Activated naive CD8-positive, alpha-beta T cell treated with anti-CD3 and anti-CD28 coated beads, Interleukin-2, amount 50 U/mL, for 24 hours (primary cell): ENCODE measurements around the gene RUFY1.
"Not testable (repeated sequence)": the region's sequence is repeated elsewhere in the genome, so short reads cannot be mapped to it uniquely, and the experiment has no call there.

Experiments used
- ATAC-seq: fragments of 150-1000 bp; cut with Tn5 transposase; one replicate; pipeline ENCODE4 v1.10.0; 2021
- DNase-seq: peaks from one replicate; pipeline ENCODE4 v3.0.0; 2021
- H3K27ac Mint-ChIP-seq: one replicate; pipeline ENCODE4 v1.8.0; 2021; ENCODE audit warnings: mild to moderate bottlenecking, mixed read lengths
- H3K27me3 Mint-ChIP-seq: one replicate; pipeline ENCODE4 v1.8.0; 2021; ENCODE audit warnings: mixed read lengths
- H3K36me3 Mint-ChIP-seq: one replicate; pipeline ENCODE4 v1.8.0; 2021; ENCODE audit warnings: low read depth, mixed read lengths
- H3K4me1 Mint-ChIP-seq: one replicate; pipeline ENCODE4 v1.8.0; 2021; ENCODE audit warnings: mixed read lengths
- H3K4me3 Mint-ChIP-seq: one replicate; pipeline ENCODE4 v1.8.0; 2021; ENCODE audit warnings: mild to moderate bottlenecking, moderate library complexity, mixed read lengths
- H3K9me3 Mint-ChIP-seq: one replicate; pipeline ENCODE4 v1.8.0; 2021; ENCODE audit warnings: mixed read lengths

RUFY1 gene, protein sequence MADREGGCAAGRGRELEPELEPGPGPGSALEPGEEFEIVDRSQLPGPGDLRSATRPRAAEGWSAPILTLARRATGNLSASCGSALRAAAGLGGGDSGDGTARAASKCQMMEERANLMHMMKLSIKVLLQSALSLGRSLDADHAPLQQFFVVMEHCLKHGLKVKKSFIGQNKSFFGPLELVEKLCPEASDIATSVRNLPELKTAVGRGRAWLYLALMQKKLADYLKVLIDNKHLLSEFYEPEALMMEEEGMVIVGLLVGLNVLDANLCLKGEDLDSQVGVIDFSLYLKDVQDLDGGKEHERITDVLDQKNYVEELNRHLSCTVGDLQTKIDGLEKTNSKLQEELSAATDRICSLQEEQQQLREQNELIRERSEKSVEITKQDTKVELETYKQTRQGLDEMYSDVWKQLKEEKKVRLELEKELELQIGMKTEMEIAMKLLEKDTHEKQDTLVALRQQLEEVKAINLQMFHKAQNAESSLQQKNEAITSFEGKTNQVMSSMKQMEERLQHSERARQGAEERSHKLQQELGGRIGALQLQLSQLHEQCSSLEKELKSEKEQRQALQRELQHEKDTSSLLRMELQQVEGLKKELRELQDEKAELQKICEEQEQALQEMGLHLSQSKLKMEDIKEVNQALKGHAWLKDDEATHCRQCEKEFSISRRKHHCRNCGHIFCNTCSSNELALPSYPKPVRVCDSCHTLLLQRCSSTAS

GRCh38 chr5:179550511-179551342, at the start of gene RUFY1:
Gene RUFY1 (plus strand): TSS chr5:179550554. CDS start chr5:179550570, 16 bp downstream.
- Mint-ChIP-seq H3K9me3 (no peaks in the 10 kb centered on the region), H3K4me3 (peak within 1 kb of the TSS; percentile 95), H3K4me1 (peaks cover 39% of the 10 kb centered on the region), H3K36me3 (peaks cover 14% of the 10 kb centered on the region), H3K27ac (peak within 1 kb of the TSS; percentile 99), H3K27me3 (no peaks in the 10 kb centered on the region)
- ATAC-seq (peak; percentile 81), DNase-seq (peak; percentile 86)

DNA sequence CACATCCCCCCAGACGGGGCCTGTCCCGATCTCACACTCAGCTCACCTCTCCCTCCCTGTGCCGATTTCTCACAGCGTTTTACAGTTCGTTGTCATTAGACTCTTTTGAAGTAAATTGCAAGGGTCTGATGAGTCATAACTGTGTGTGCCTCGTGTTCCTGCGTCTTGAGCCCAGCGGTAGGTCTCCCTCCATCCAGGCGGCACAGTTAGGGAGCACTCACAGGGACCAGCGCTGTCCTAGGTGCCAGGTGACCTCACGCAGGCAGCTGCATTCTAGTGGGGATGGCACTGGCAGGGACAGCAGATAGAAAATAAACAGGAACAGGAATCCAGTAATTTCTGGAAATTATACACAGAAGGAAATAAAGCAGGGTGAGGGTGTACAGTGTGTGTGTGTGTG, 48.4 kb upstream of the RUFY1 start:
- H3K4me3 Mint-ChIP-seq, H3K27ac Mint-ChIP-seq, H3K36me3 Mint-ChIP-seq, DNase-seq, ATAC-seq, H3K4me1 Mint-ChIP-seq, H3K9me3 Mint-ChIP-seq, H3K27me3 Mint-ChIP-seq: not testable (repeated sequence)

DNA sequence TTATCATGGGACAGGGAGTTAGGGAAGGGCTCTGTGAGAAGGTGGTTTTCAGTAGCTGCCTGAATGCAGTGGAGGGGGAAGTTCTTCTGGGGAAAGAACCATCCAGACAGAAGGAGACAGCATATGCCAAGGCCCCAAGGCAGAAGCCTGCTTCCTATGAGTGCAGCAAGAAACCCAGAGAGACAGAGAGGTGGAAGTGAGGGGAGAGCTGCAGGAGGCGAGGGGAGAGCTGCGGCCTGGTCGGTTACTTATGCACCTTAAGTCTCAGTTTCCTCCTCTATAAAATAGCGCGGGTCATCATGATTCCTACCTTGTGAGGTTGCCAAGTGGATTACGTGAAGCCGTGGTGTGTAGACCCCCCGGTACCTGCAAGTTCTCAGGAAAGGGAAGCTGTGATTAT, 47.9 kb upstream of the RUFY1 start:
- not testable (repeated sequence) for H3K4me1 Mint-ChIP-seq, H3K27ac Mint-ChIP-seq, H3K27me3 Mint-ChIP-seq, H3K36me3 Mint-ChIP-seq, ATAC-seq, H3K4me3 Mint-ChIP-seq, H3K9me3 Mint-ChIP-seq, DNase-seq

DNA sequence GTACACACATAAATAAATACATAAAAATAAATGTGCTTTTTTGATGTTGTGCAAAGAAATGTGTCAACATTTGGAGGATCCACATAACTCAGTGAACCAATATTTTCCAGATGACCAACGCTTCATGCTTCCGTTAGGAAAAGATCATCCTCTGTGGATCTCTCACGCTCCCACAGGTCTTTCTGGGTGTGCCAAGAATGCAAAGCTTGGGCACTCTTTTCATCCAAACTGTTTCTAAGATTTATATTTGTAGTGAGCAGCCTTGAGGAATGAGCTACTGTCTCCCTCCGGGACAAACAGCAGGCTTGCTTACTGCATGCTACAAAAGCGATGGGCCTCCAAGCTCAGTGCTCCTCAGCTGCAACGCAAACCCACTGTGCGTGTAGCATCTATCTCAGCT, 46.2 kb upstream of the RUFY1 start:
- DNase-seq = no peak
- Mint-ChIP-seq H3K9me3 (no peaks in the 10 kb centered on the region), H3K27ac (no peak overlapping the region), H3K36me3 (no peaks in the 10 kb centered on the region), H3K27me3 (no peaks in the 10 kb centered on the region), H3K4me1 (peaks cover 3% of the 10 kb centered on the region), H3K4me3 (no peak overlapping the region)
- no peak for ATAC-seq

- Mint-ChIP-seq H3K4me1 (peaks cover 8% of the 10 kb centered on the region), H3K4me3 (no peak overlapping the region), H3K27ac (no peak overlapping the region), H3K9me3 (no peaks in the 10 kb centered on the region), H3K27me3 (no peaks in the 10 kb centered on the region), H3K36me3 (no peaks in the 10 kb centered on the region)
- ATAC-seq (no peak), DNase-seq (no peak)
Observed at GRCh38 chr5:179504600-179505396, 45.6 kb upstream of the RUFY1 start.

GRCh38 chr5:179505636-179506261, 44.6 kb upstream of the RUFY1 start:
- Mint-ChIP-seq H3K9me3 (no peaks in the 10 kb centered on the region), H3K4me1 (peaks cover 8% of the 10 kb centered on the region), H3K36me3 (no peaks in the 10 kb centered on the region), H3K27ac (no peak overlapping the region), H3K4me3 (no peak overlapping the region), H3K27me3 (no peaks in the 10 kb centered on the region)
- DNase-seq (no peak), ATAC-seq (no peak)

- DNase-seq = no peak
- no peak for ATAC-seq
- Mint-ChIP-seq H3K27me3 (no peaks in the 10 kb centered on the region), H3K4me3 (no peak overlapping the region), H3K4me1 (peaks cover 8% of the 10 kb centered on the region), H3K36me3 (no peaks in the 10 kb centered on the region), H3K27ac (no peak overlapping the region), H3K9me3 (no peaks in the 10 kb centered on the region)
Observed at GRCh38 chr5:179509239-179509638, 41.1 kb upstream of the RUFY1 start.

GRCh38 chr5:179509845-179510244, 40.5 kb upstream of the RUFY1 start:
- Mint-ChIP-seq H3K27me3 (no peaks in the 10 kb centered on the region), H3K36me3 (no peaks in the 10 kb centered on the region), H3K4me1 (peaks cover 8% of the 10 kb centered on the region), H3K4me3 (no peak overlapping the region), H3K9me3 (no peaks in the 10 kb centered on the region), H3K27ac (no peak overlapping the region)
- no peak for ATAC-seq
- DNase-seq = no peak

GRCh38 chr5:179512452-179513000, 37.8 kb upstream of the RUFY1 start:
- Mint-ChIP-seq H3K9me3 (no peaks in the 10 kb centered on the region), H3K4me3 (no peak overlapping the region), H3K4me1 (peaks cover 8% of the 10 kb centered on the region), H3K27me3 (no peaks in the 10 kb centered on the region), H3K36me3 (no peaks in the 10 kb centered on the region), H3K27ac (no peak overlapping the region)
- DNase-seq (no peak), ATAC-seq (no peak)

GRCh38 chr5:179515501-179515900, 34.9 kb upstream of the RUFY1 start:
- not testable (repeated sequence) for ATAC-seq, H3K27me3 Mint-ChIP-seq, DNase-seq, H3K4me3 Mint-ChIP-seq, H3K36me3 Mint-ChIP-seq, H3K4me1 Mint-ChIP-seq, H3K9me3 Mint-ChIP-seq, H3K27ac Mint-ChIP-seq

DNA sequence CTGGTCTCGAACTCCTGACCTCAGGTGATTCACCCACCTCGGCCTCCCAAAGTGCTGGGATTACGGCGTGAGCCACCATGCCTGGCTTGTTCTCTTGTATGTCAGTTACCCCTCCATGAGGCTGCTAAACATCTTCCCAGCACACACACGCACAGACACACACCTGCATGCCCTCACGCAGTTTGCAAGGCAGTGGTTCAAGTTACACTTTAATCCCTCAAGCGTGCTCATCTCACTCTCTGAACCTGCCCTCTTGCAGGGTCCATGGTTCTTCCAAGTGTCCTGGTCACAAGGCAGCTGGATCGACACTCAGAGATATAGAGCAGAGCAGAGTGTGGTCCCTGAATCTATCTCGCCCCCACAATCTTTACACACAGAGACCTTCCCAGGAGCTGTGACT, 34.1 kb upstream of the RUFY1 start:
- ATAC-seq (no peak), DNase-seq (no peak)
- Mint-ChIP-seq H3K27me3 (no peaks in the 10 kb centered on the region), H3K36me3 (no peaks in the 10 kb centered on the region), H3K9me3 (peaks cover 5% of the 10 kb centered on the region), H3K4me3 (no peak overlapping the region), H3K4me1 (no peaks in the 10 kb centered on the region), H3K27ac (no peak overlapping the region)

DNA sequence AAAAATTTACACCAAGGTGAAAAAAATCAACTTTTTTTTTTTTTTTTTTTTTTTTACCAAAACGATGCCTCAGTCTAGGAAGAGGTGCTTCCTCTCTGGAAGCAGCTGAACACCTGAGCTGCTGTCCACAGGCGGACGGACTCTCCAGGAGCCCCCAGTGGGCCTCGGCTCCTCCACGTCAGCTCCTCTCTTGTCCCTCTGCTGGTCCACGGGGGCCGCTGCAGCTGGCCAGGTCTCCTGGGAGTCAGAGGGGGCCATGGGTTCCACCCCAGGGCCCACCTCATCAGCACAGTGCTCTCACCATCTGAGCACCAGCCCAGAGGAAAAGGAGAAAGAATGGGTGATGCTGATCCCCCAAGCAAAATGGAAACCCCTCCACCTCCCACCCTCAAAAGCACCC, 32.6 kb upstream of the RUFY1 start:
- H3K4me1 Mint-ChIP-seq, H3K27ac Mint-ChIP-seq, H3K4me3 Mint-ChIP-seq, H3K9me3 Mint-ChIP-seq, DNase-seq, ATAC-seq, H3K36me3 Mint-ChIP-seq, H3K27me3 Mint-ChIP-seq: not testable (repeated sequence)

DNA sequence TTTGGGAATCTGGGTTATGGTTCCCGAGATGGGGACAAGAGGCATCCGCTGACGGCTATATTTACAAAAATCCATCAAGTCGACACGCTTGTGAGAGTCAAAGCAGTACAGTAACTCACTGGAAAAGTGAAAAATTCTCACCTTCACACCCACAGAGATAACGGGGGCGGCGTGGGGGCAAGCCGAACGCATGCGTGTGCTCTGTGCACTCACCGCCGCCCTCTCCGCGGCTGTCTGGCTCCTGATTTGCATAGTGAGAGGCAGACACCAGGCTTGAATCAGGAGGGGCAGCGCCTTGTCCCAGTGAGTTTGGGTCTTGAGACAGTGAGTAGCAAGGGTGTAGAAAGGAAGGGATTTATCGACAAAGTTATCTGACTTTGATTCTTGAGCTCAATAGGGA, 32.0 kb upstream of the RUFY1 start:
- not testable (repeated sequence) for H3K4me1 Mint-ChIP-seq, H3K9me3 Mint-ChIP-seq, H3K4me3 Mint-ChIP-seq, H3K27me3 Mint-ChIP-seq, ATAC-seq, H3K36me3 Mint-ChIP-seq, DNase-seq, H3K27ac Mint-ChIP-seq
